SH-SY5Y (cell line): ENCODE results near the gene RCBTB2.

Source experiments
- GATA2 ChIP-seq: IDR thresholded peaks from 2 replicates; pipeline ENCODE4 v1.6.1; 2011; ENCODE audit warnings: mild to moderate bottlenecking, low read depth, low read length
- GATA3 ChIP-seq: IDR thresholded peaks from 2 replicates; pipeline ENCODE4 v1.6.1; 2011; ENCODE audit warnings: low read depth, mild to moderate bottlenecking, low read length, moderate library complexity

DNA sequence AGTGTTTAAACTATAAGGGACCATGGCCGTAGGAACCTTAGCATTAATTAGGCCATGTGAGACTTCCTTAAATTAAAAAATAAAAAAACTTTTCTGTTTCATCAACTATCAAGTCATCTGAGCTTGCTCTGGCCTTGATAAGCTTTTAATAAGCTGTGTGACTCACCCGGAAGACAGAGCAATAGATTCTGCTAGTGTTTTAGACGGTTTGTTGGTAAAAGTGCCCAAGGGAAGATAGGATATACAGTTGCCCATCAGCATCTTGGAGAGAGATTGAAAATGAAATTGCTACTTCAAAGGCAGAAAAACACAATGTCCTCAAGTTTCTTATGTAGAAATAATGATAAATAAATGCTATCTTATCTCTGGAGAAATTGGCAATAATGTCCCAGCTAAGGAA is 31.2 kb upstream of the RCBTB2 start:
- TF ChIP-seq GATA3, result no peak
- TF ChIP-seq GATA2, result no peak
